NB4 (cell line): ENCODE data around the gene FAN1.
A peak's percentile ranks its signal among the peaks of the same experiment; 100 is the strongest.

ENCODE experiments used
- DNase-seq: peaks from one replicate; pipeline ENCODE4 v3.0.0; 2010; ENCODE audit warnings: low read depth
- H3K4me3 ChIP-seq: one replicate; pipeline ENCODE4 v1.5.1; 2011; ENCODE audit warnings: mild to moderate bottlenecking, low read depth, low read length, moderate library complexity
- CTCF ChIP-seq: IDR thresholded peaks from one replicate; pipeline ENCODE4 v1.5.1; 2012; ENCODE audit warnings: low read depth, low read length
- MYC ChIP-seq: IDR thresholded peaks from 2 replicates; pipeline ENCODE4 v1.6.1; 2011; ENCODE audit warnings: low read depth, low read length
- POLR2A ChIP-seq: IDR thresholded peaks from 2 replicates; pipeline ENCODE4 v1.6.1; 2011; ENCODE audit warnings: mild to moderate bottlenecking; ENCODE audit not compliant: insufficient read length; ENCODE audit errors: extremely low read depth
- TF ChIP-seq, protein P1 (sequence below): IDR thresholded peaks from 2 replicates; pipeline ENCODE4 v1.6.1; 2011; ENCODE audit warnings: low read depth, low read length

The FAN1 gene

DNA sequence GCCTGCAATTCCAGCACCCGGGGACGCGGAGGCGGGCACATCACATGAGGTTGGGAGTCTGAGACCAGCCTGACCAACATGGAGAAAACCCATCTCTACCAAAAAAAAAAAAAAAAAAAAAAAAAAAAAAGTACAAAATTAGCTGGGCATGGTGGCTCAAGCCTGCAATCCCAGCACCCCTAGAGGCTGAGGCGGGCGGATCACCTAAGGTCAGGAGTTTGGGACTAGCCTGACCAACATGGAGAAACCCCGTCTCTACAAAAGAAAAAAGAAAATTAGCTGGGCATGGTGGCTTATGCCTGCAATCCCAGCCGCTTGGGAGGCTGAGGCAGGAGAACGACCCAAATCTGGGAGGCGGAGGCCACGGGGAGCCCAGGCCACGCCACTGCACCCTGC lies 7.5 kb upstream of the FAN1 start:
- DNase-seq: no peak
- TF ChIP-seq MYC (no peak), POLR2A (no peak), CTCF (no peak)
- TF ChIP-seq, protein P1, sequence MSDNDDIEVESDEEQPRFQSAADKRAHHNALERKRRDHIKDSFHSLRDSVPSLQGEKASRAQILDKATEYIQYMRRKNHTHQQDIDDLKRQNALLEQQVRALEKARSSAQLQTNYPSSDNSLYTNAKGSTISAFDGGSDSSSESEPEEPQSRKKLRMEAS: no peak
- H3K4me3 ChIP-seq: no peak overlapping the region

DNA sequence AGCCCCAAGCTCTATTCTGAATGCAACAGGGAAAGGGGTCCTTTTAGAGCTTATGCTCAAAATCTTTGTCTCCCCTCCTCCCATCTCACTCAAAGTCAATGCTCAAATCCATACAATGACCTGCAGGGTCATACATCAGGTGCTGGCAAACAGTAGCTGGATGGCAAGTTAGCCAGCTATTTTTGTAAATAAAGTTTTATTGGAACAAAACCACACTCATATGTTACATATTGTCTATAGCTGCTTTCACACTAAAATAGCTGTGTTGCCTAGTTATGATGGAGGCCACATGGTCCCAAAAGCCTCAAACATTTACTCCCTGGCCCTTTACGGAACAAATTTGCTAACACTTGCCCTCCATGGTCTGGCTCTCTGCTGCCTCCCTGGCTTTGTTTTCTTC lies 1.8 kb upstream of the FAN1 start:
- no peak overlapping the region for H3K4me3 ChIP-seq
- DNase-seq: no peak
- no peak for TF ChIP-seq CTCF
- no peak for TF ChIP-seq POLR2A
- TF ChIP-seq, protein P1: no peak
- TF ChIP-seq MYC: no peak

DNA sequence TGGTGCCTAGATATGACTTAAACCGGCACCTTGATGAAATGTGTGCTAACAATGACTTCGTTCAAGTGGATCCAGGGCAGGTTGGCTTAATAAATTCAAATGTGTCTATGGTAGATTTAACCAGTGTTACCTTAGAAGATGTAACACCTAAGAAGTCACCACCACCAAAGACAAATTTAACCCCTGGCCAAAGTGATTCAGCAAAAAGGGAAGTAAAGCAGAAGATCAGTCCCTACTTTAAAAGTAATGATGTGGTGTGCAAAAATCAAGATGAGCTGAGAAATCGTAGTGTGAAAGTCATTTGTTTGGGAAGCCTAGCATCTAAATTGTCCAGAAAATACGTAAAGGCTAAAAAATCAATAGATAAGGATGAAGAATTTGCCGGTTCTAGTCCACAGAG lies 1.1 kb downstream of the FAN1 start:
- H3K4me3 ChIP-seq: peak overlapping the region; percentile 72
- peak; percentile 21 for DNase-seq
- TF ChIP-seq CTCF (no peak), MYC (no peak), POLR2A (no peak)
- TF ChIP-seq, protein P1: no peak

GRCh38 chr15:30905821-30906220 lies 2.1 kb downstream of the FAN1 start:
- no peak overlapping the region for H3K4me3 ChIP-seq
- TF ChIP-seq CTCF (no peak), MYC (no peak), POLR2A (no peak)
- TF ChIP-seq, protein P1: no peak
- no peak for DNase-seq

DNA sequence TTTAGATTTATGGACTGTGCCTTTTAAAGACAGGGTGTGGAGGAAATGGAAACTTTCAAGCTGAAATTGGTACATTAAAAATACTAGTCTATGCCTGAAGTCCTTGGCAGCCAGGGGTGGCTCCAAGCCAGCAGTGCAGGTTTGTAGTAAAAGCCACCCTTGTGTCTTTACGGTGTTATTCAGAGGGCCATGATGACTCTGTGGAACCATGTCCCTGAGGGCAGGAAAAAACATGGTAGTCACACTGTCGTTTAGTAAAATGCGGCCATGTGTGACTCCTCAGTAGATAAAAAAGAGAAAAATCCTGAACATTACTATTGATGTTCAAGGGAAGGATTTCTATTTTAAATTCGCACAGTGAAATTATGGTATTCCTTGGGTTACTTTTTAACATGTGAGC lies 2.7 kb downstream of the FAN1 start:
- TF ChIP-seq CTCF: no peak
- no peak for TF ChIP-seq POLR2A
- TF ChIP-seq, protein P1: no peak
- TF ChIP-seq MYC: no peak
- DNase-seq: no peak
- H3K4me3 ChIP-seq: no peak overlapping the region

- H3K4me3 ChIP-seq: no peak overlapping the region
- no peak for DNase-seq
- TF ChIP-seq CTCF (no peak), MYC (no peak), POLR2A (no peak)
- TF ChIP-seq, protein P1: no peak
These were observed 10.0 kb downstream of the FAN1 start for GRCh38 chr15:30913761-30914160.
